Limb (tissue), 2 donors: ENCODE results near the gene AGBL1.
"Not testable (repeated sequence)": the region's sequence is repeated elsewhere in the genome, so short reads cannot be mapped to it uniquely, and the experiment has no call there.

Experiments
- DNase-seq, 2 donors: peaks; one replicate each; pipeline ENCODE4 v3.0.0-alpha.2; 2016; ENCODE audit errors: extremely low spot score in 2 of 2

AGBL1 gene

DNA sequence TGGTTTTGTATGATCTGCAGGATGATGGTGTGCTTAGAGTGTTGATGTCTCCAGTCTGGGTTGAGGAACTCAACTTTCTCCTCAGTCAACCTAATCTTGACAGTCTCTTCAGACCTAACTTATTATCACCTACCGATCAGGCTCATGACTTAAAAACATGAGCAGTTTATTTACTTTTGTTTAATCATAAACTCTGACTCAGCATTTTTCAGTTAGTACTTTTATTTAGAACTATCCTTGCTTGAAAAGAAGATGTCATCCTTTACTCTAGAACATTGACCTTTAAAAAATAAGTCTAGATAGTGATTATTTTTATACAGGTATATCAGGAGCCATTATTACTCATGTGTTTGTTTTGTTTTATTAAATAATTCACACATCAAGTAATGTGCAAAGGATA, 414.8 kb downstream of the AGBL1 start:
- DNase-seq, result no peak

DNA sequence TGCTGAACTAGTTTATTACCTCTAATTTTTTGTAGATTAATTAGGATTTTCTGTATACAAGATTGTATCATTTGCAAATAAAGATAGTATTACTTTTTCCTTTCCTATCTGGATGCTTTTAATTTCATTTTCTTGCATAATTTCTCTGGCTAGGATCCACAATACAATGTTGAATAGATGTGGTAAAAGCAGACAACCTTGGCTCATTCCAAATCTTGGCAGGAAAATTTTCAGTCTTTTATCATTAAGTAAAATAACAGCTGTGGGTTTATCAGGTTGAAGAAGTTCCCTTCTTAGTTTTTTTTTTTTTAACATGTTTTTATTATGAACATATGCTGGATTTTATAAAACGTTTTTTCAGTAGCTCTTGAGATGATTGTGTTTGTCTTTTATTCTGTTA, 422.6 kb downstream of the AGBL1 start:
- DNase-seq, result no peak

DNA sequence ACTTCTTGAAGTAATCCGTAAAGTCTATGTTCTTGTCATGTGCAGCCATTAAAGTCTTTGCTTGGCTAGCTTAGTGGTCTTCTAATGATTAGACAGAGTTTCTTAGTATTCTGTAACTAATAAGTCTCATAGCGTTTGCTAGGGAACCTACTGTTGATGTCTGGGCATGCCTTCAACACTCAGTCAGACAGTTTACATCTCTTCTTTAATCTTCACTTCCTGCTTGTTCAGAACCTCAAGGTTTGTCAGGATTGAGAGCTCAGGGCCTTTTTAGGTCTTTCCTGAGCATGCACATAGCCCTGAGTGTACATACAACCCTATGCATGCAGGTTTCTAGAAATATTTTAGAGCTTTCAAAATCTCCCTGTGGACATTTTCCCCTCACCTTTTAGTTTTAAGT, 426.3 kb downstream of the AGBL1 start:
- DNase-seq, result no peak

DNA sequence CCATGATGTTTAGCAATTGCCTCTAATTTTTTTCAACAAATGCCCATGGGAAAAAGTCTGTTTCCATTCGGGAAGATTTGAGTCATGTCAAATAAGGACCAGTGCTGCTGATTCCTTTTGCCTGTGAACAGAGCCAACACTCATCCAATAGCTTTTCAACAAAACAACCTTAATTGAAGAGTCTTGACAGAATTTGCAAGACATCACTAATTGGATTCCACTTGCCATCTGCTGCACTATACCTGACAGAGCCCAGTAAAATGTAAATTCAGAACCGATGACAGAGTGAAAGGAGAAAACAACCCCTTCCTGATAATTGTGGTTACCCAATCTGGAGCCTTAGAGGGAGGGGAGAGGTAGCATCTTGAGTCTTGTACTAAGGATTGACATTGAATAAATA, 426.7 kb downstream of the AGBL1 start:
- no peak for DNase-seq

DNA sequence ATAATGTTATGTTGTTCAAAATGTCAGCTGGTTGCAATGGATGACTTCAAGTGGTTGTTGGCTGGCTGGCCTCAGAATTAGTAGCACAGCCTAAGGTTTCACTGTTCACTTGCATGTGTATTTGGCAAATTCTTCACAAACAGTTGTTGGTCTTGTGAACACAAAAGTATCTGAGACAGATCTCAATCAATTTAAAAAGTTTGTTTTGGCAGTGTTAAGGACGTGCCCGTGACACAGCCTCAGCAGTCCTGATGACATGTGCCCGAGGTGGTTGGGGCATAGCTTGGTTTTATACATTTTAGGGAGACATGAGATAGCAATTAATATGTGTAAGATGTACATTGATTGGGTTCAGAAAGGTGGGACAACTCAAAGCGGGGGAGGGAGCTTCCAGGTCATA, 436.0 kb downstream of the AGBL1 start:
- DNase-seq, result no peak

DNA sequence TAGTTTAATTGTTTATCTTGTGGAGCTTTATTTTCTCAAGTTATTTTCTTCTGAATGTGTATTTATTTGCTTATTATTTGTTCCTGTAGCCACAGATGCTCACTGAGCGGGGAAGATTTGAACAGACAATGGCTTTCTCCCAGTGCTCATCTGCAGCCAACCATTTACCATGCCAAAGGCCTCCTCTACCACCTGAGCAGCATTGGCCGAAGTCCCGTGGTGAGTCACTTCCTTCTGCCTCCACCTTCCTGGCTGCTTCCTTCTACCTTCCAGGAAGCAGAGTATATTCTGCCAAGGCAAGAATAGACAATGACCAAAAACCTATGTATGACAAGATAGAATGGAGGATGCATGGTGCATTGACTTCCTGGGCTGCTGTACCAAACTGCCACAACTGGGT, 443.1 kb downstream of the AGBL1 start:
- no peak for DNase-seq

DNA sequence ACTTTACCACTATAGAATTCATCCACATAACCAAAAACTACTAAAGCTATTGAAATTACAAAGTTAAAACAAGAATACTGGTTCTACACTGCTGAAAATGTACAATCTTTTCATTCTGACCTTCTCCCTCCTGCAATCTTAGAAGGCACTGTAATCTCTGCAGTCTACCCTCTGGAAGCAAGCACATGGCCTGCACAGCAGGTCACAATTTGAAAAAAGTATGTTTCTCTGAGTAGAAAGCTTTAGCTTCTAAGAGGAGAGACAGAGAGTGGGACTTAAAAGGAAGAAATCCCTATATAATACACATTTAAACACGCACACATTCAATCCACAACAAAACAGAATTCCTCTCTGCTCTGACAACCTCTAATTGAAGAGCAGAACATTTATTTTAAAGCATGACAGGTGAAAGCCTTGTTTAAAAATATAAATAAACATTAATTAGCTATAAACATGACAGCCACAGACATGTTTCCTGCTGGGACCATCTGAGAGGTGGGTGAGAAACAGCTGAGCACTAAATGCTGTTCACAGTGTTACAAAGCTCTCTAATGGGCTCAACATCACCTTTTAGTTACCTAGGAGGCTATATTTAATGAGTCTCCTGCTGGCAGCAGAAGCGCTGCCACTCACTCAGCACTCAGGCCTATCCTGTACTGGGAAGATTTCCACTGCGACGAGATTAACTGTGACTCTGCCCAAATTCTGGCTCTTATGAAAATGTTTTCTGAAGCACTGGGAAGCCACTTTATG, 447.4 kb downstream of the AGBL1 start:
- no peak for DNase-seq

DNA sequence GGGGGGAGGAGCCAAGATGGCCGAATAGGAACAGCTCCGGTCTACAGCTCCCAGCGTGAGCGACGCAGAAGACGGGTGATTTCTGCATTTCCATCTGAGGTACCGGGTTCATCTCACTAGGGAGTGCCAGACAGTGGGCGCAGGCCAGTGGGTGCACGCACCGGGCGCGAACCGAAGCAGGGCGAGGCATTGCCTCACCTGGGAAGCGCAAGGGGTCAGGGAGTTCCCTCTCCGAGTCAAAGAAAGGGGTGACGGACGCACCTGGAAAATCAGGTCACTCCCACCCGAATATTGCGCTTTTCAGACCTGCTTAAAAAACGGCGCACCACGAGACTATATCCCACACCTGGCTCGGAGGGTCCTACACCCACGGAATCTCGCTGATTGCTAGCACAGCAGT, 448.4 kb downstream of the AGBL1 start:
- not testable (repeated sequence) for DNase-seq

DNA sequence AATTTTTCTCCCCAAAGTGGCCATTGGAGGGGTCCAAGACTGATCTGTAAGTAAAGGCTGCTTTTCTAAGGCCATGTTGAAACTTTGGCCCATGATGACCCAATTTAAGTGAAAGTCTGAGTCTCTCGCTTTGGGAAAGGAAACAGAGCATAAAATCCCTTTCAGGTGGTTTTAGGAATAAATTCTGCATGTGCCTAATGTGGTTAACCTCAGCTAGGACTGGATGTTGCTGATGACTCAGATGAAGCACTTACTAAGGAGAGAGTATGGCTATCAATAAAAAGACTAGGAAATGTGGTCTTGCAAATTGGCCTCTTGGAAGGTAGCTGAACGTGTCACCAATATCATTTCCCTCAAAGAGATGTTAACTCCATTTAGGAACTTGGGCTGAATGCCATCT, 458.5 kb downstream of the AGBL1 start:
- no peak for DNase-seq

DNA sequence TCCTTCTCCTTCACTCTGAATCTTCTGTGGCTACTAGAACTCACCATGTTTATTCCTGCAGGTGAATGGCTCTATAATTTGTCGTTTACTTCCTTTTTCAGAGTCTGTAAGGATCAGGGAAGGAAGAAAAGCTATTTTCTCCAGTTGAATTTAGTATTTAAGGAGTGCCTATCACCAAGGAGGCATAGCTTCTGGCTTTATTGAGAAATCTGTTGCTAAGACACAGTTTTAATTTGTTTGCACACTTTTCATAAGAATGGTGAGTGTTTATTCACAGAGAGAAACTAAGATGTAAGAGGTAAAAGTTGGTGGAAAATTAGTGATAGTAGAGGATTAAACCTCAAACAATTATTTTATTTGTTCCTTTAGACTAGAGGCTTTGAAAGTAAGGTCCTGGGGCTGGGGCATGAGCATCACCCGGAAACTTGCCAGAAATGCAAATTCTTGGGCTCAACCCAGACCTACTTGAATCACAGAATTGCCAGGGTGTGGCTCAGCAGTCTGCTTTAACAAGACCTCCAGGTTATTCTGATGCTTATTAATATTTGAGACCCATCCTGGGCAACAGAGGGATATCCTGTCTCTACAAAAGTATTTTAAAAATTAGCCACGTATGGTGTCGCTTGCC, 461.3 kb downstream of the AGBL1 start:
- no peak for DNase-seq

DNA sequence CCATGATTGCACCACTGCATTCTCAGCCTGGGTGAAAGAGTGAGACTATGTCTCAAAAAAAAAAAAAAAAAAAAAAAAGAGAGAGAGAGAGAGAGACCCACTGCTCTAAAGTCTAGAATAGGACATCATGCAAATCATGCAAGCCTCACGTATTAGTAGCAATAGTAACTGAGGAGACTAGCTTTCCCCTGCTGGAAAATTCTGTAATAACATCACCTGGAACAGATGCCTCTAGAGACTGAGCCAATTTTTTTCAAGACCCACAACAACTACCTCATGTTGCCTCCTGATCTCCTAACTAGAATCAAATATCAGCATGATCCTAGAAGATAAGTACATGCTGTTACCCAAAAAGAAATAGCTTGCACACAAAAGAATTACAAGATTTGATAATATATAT, 461.9 kb downstream of the AGBL1 start:
- no peak for DNase-seq

DNA sequence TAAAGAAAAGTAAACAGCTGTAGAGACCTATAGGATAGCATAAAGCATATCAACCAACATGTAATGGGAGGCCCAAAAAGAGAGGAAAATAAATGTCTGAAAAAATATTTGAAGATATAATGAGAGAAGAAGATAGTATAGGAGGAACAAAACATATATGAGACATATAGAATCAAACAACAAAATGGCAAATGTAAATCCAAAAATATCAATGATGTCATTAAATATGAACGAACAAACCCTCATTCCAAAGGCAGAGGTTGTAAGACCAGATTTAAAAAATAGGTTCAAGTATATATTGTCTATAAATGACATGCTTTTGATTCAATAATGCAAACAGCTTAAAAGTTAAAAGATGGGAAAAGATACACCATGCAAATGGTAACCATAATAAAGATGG, 470.4 kb downstream of the AGBL1 start:
- no peak for DNase-seq

DNA sequence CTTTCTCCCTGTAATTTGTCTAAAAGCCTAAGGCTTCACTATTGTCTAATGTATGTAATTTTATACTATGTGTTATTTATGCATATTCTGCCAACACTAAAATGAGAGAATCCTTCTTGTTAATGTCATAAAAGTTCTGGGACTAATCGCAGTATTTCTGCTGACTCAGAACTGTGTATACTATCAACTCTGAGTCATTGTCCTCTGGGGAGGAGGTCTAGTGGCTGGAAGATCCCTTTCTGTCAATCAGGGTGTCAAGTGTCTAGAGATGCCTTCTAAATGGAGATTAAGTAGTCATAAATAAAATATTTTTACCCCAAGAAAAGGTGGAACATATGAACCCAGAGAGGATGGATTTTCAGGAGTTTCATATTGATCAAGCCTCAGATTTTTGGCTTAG, 473.4 kb downstream of the AGBL1 start:
- DNase-seq, result no peak

DNA sequence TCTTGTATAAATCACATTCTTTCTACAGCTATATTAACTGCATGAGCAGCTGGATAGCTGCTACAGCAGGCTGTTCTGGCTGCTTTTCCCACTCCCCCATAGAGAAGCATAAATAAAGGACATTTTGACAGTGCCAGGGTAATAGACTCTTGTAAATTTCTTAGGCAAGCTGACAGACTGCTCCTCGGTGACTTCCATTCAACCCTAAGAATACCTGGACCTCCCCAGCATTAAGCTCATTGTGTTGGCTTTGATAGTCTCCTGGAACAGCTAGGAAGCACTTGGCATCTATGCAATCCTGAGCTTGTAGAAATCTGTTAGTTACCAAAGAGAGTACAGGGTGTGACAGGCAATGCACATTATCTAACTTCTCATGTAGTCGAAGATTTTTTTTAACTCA, 475.4 kb downstream of the AGBL1 start:
- DNase-seq, result peak; percentile 53 to 58

DNA sequence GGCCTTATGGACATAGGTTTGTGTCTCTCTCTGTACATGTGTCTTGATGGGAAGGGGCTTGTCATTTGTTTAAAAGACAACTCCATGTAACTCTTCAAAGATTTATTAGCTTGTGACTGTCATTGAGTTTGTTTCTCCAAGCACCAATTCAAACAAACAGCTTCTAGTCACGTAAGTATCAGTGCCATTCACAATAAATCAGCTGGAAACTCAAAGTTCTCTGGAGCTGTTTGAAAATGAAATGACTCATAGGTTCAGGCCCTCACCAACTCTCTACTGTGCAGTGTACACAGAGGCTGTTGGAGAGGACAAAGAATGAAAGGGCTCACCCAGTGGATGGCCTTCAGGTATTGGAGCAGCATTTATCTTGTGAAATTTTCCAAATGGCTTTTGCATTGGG, 476.3 kb downstream of the AGBL1 start:
- DNase-seq, result no peak

DNA sequence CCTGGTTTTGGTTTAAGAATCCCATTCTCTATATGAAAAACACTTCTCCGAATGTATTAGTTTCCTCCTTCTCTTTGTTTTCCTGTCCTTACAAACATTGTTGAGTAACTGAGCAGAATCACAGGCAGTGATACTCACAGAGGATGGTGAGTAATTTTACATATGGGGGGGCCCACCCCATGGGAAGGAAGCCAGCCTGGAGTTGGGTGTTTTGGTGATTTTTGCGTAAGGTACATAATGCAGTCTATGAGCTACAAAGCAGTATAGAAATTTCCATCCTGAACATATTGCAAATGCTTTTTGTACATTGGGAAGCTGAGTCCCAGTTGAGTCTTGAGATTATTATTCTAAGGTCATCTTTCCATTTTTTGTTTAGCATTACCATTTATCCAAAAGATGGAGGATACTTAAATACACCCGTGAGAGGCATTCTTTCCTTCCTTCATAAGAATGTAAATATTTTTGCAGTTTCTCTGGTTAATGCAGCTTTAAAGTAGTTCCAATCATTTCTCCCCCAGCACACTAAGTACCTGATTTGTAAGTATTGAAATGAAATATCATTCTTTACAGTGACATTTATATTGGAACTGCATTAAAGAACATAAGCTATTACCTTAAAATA, 476.8 kb downstream of the AGBL1 start:
- peak; percentile 25 to 46 for DNase-seq

DNA sequence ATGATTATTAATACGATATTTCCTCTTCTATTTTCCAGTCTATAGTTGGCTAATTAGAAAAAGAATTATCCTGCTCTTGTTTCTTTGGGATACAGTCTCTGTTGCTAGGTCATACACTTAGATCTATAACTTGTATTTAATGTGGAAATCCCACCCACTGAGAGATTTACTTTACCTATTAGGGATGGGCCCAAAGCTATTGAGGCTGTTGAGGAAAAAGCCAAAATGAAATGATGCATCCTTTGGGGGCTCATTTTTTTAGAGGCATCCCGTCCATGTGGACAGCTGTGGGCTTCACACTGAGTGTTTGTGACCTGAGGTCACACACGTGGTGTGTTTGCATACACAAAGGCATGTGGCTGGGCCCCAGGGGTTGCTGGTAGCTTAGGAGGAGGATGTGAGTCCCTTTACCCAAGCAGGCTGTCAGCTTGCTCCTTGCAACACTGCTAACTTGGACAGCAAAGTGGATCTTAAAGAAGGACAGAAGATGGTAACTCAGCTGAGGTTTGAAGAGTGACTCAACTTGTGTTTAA, 477.4 kb downstream of the AGBL1 start:
- DNase-seq, result peak; percentile 36 to 45

DNA sequence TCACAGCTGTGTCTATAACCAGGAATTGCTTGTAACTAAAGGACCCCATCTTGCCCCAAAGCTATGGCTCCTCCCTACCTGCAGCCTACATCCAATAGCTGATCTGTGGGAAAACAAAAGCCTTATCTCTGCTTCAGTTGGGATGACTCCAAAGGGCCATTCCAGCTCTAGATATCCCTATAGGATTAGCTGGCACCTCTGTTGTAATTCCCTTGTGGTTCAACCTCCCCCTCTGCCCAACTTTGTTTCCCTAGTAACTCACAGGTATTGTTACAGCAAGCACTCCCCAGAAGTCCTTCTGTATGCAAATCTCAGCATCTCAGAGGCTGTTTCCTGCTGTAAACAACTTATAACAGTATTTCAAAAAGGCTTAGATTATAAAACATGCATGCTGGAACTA, 478.6 kb downstream of the AGBL1 start:
- DNase-seq, result no peak

DNA sequence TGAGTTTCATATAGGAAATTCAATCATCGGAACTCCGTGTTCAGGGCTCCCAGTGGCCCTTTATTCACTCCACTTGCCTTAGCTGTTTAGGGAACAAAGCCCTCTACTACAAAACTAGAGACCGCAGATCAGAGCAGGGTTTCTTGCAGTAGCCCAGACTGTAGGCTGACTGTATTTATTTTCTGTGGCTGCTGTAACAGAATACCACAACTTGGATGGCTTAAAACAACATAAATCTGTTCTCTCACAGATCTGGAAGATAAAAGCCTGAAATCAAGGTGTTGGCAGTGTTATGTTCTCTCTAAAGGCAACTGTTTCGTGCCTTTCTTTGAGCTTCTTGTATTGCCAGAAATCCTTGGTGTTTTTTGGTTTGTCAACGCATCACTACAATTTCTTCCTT, 479.0 kb downstream of the AGBL1 start:
- DNase-seq, result no peak

DNA sequence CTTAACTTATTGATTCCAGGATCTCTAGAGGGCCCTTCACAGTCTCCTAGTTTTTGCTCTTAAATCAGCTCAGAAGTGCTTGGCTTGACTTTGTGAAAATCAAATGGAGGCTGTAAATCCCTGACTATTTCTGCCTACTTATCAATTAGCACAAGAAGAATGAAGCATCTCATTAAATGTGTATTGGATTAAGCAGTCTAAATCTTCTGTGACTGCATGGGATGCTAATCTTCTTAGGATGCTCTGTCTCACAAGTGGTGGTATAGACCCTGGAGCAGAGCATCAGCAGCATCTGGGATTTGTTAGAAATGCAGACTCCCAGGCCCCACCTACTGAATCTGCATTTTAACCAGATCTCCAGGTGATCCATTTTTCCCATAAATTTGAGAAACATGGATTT, 488.7 kb downstream of the AGBL1 start:
- DNase-seq, result no peak

DNA sequence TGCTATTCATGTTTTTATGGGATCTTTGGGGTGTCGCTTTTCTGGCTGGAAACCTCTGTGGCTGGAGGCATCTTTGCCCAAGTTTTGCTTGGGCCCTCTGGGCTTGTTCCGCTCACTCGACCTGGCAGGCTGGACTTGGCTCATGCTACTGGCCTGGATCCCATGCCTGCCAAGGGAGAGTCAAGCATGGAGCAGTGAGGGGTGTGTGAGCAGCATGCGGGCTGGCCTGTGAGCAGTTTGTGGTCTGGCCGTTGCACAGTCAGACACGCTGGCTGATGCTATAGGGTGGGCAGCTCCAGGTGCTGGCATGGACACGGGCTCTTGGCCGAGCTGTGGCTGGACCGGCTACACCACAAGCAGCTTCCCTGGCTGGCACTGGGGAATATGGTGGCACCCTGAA, 491.1 kb downstream of the AGBL1 start:
- DNase-seq, result no peak

DNA sequence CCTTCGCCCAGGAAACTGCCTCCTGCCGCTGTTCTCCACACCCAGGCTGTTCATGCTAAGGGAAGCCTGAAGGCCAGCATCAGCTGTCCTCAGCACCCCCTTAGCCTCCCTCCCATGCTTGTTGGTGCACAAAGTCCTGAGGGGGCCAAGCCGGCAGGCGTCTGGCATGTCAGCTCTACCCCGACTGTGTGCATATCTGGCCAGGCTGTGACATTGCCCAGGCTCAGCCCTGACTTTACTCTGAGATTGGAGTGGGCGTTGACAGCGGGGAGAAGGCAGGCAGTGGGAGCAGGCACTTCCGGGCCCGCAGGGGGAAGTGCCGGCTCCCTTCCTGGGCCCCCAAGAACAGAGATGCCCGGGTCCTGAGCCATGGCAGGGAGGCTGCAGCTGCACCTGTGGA, 492.2 kb downstream of the AGBL1 start:
- DNase-seq, result no peak

DNA sequence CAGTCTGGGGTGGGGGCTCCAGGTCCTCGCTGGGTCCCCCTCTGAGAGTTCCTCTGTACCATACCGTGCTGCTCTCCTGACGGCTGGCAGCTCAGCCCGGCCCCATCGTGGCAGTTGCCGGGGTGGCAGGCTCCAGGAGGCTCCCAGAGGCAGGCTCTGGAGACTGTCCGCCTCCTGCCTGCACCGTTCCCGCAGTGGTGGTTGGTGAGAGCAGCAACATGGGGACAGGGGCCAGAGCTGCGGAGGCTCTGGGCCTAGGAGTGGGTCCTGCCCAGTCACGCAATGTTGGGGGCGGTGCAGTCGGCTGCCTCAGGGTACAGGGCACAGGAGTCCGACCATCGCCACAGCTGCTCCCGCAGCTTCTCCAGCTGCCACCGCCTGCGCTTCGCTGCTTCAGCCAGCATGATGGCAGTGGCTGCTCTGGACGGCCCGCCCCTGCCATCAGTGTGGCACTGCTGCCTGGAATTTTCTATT, 492.7 kb downstream of the AGBL1 start:
- DNase-seq, result no peak
